Mucosa of stomach (tissue), 1 donor: Measurements from ENCODE around the gene SASH3.
"Not testable (repeated sequence)": the region's sequence is repeated elsewhere in the genome, so short reads cannot be mapped to it uniquely, and the experiment has no call there.

ENCODE experiments used
- H3K27me3 ChIP-seq: one replicate; pipeline ENCODE4 v1.7.0; 2013; ENCODE audit warnings: mild to moderate bottlenecking, low read length; ENCODE audit not compliant: control insufficient read depth, insufficient read depth
- H3K36me3 ChIP-seq: one replicate; pipeline ENCODE4 v1.7.0; 2013; ENCODE audit warnings: low read length; ENCODE audit not compliant: control insufficient read depth, insufficient read depth
- H3K4me1 ChIP-seq: one replicate; pipeline ENCODE4 v1.7.0; 2013; ENCODE audit warnings: mild to moderate bottlenecking, low read length; ENCODE audit not compliant: control insufficient read depth, insufficient read depth
- H3K4me3 ChIP-seq: one replicate; pipeline ENCODE4 v1.7.0; 2013; ENCODE audit warnings: low read length
- H3K9ac ChIP-seq: one replicate; pipeline ENCODE4 v1.7.0; 2013; ENCODE audit warnings: mild to moderate bottlenecking, low read length, moderate library complexity
- H3K9me3 ChIP-seq: one replicate; pipeline ENCODE4 v1.7.0; 2013; ENCODE audit warnings: mild to moderate bottlenecking, low read length, moderate library complexity; ENCODE audit not compliant: control insufficient read depth
- donor health status: Pancreatic carcinoma.

Gene SASH3

GRCh38 chrX:129779747-129780146 lies at the start of gene SASH3:
Gene SASH3 (plus strand): TSS chrX:129779949. CDS start chrX:129780098, 149 bp downstream.
- no peaks in the 10 kb centered on the region for H3K9me3 ChIP-seq
- peak within 1 kb of the TSS; percentile 28 for H3K9ac ChIP-seq
- H3K4me1 ChIP-seq: peaks cover 10% of the 10 kb centered on the region
- H3K4me3 ChIP-seq: no peak within 1 kb of the TSS
- no peaks in the 10 kb centered on the region for H3K27me3 ChIP-seq
- H3K36me3 ChIP-seq: no peaks in the 10 kb centered on the region

DNA sequence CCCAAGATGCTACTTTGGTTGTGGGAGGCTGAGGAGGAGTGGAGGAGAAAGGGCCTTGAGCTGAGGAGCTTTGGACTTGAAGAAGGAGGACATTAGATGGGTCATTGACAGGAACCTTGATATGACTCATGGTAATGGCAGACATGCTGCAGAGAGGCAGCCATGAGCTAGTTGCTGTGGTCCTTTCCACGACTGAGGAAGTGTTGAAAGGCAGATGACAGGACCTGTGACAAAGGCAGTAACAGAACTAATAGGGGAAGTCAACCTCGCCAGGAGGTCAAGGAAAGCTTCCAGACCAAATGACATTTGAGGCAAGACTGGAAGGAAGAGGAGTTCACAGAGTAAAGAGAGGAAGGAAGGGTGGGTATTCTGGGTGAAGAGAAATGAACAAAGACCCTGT lies 48.5 kb upstream of the SASH3 start:
- Histone ChIP-seq H3K4me3 (no peak overlapping the region), H3K36me3 (no peaks in the 10 kb centered on the region), H3K27me3 (no peaks in the 10 kb centered on the region), H3K9me3 (no peaks in the 10 kb centered on the region), H3K9ac (no peak overlapping the region), H3K4me1 (no peaks in the 10 kb centered on the region)

- peaks cover 4% of the 10 kb centered on the region for H3K4me1 ChIP-seq
- no peaks in the 10 kb centered on the region for H3K27me3 ChIP-seq
- no peaks in the 10 kb centered on the region for H3K9me3 ChIP-seq
- no peak overlapping the region for H3K4me3 ChIP-seq
- H3K9ac ChIP-seq: no peak overlapping the region
- no peaks in the 10 kb centered on the region for H3K36me3 ChIP-seq
These were observed 46.9 kb upstream of the SASH3 start for GRCh38 chrX:129732857-129733256.

- H3K27me3 ChIP-seq: no peaks in the 10 kb centered on the region
- H3K4me3 ChIP-seq: no peak overlapping the region
- H3K36me3 ChIP-seq: no peaks in the 10 kb centered on the region
- no peak overlapping the region for H3K9ac ChIP-seq
- no peaks in the 10 kb centered on the region for H3K9me3 ChIP-seq
- H3K4me1 ChIP-seq: peaks cover 4% of the 10 kb centered on the region
These were observed 46.4 kb upstream of the SASH3 start for GRCh38 chrX:129733335-129733734.

GRCh38 chrX:129736491-129736890 lies 43.3 kb upstream of the SASH3 start:
- Histone ChIP-seq H3K4me3 (no peak overlapping the region), H3K4me1 (peaks cover 4% of the 10 kb centered on the region), H3K9ac (no peak overlapping the region), H3K36me3 (no peaks in the 10 kb centered on the region), H3K27me3 (no peaks in the 10 kb centered on the region), H3K9me3 (no peaks in the 10 kb centered on the region)

GRCh38 chrX:129737916-129738315 lies 41.8 kb upstream of the SASH3 start:
- Histone ChIP-seq H3K9ac (no peak overlapping the region), H3K4me3 (no peak overlapping the region), H3K4me1 (peaks cover 4% of the 10 kb centered on the region), H3K27me3 (no peaks in the 10 kb centered on the region), H3K36me3 (no peaks in the 10 kb centered on the region), H3K9me3 (no peaks in the 10 kb centered on the region)

DNA sequence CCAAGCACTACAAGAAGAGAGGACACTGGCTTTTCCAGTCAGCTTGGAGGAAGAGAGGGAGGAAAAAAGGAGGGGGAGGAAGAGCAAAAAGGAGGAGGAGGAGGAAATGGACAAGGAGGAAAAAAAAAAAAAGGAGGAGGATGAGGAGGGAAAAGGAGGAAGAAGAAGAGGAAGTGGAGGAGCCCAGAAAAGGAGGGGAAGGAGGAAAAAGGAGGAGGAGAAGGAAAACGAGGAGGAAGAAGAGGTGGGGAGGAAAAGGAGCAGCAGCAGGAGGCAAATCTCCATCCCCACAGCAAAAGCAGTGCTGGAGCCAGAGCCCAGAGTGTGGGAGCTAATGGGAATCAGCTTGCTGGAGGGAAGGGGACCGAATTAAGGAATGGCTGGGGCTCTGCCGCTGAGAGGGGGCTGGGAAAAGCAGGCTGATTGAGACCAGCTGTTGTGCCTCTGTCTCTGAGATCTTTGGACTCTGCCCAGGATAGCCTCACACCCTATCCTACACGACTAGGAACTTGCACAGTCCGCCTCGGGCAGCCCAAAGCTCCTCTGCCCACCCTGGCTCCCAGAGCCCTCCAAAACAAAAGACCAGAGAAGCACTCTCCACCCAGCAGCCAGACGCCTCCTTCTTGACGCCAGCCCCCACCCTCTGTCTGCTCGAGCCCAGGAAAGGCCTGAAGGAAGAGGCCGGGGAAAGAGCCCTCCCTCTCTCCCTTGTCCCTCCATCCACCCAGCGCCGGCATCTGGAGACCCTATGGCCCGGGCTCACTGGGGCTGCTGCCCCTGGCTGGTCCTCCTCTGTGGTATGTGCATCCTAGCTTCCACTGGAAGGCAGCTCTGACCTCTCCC lies 41.1 kb upstream of the SASH3 start, which contains the start of gene XPNPEP2:
XPNPEP2 (plus strand) TSS at position 514 of the 843 bp plus-strand sequence; CDS start at position 749, 235 bp downstream.
- Histone ChIP-seq H3K4me3 (no peak within 1 kb of the TSS), H3K27me3 (no peaks in the 10 kb centered on the region), H3K4me1 (peaks cover 4% of the 10 kb centered on the region), H3K36me3 (no peaks in the 10 kb centered on the region), H3K9ac (no peak within 1 kb of the TSS), H3K9me3 (no peaks in the 10 kb centered on the region)

GRCh38 chrX:129739578-129739977 lies 40.2 kb upstream of the SASH3 start:
- no peaks in the 10 kb centered on the region for H3K27me3 ChIP-seq
- no peak overlapping the region for H3K4me3 ChIP-seq
- no peaks in the 10 kb centered on the region for H3K9me3 ChIP-seq
- peaks cover 4% of the 10 kb centered on the region for H3K4me1 ChIP-seq
- H3K9ac ChIP-seq: no peak overlapping the region
- H3K36me3 ChIP-seq: no peaks in the 10 kb centered on the region

DNA sequence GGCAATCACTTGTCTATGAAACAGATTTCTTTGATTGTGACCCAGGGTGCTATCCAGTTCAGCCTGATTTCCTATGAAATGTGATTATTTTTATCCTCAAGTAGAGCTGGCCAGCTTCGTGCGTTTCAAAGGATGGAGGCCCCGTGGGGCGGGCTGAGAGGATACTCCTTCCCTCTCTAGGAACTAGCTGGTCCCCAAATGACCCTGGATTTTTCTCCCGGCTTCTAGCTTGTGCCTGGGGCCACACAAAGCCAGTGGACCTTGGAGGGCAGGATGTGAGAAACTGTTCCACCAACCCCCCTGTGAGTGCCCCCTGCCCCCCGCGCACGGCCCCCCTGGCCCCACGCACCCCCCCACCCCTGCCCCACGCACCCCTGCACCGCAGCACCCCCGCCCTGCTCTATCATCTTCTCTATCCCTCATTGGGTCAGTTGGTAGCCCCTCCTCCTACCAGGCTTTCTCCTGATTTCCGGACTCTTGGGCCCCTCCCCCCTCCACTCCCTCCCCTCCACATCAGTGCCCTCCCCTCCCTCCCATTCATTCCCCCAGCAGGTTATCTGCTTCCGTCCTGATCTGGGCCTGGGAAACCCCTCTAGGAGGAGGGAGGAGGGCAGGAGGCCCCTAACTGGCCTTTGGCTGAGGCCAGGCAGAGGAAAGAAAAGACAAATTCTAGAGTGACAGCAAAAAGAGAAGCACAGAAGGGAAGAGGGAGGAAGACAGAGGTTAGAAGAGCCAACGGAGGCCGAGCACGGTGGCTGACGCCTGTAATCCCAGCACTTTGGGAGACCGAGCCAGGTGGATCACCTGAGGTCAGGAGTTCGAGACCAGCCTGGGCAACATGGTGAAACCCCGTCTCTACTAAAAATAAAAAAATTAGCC lies 37.6 kb upstream of the SASH3 start:
- H3K4me1 ChIP-seq: peaks cover 4% of the 10 kb centered on the region
- H3K4me3 ChIP-seq: no peak overlapping the region
- H3K27me3 ChIP-seq: no peaks in the 10 kb centered on the region
- no peaks in the 10 kb centered on the region for H3K36me3 ChIP-seq
- H3K9me3 ChIP-seq: no peaks in the 10 kb centered on the region
- no peak overlapping the region for H3K9ac ChIP-seq

DNA sequence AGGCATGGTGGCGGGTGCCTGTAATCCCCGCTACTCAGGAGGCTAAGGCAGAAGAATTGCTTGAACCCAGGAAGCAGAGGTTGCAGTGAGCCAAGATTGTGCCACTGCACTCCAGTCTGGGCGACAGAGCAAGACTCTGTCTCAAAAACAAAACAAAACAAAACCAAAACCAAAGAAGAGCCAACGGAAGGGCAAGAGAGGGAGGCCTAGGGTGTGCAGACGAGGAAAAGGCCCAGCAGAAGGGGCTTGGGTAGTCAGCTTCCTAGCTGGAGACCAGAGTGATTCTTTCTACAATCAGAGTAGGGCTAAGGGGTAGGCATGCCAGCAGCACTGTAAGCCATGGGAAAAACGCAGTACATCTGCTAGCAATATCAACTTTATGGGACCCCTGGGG lies 37.0 kb upstream of the SASH3 start:
- H3K9me3 ChIP-seq, H3K36me3 ChIP-seq, H3K4me1 ChIP-seq, H3K27me3 ChIP-seq, H3K9ac ChIP-seq, H3K4me3 ChIP-seq: not testable (repeated sequence)

DNA sequence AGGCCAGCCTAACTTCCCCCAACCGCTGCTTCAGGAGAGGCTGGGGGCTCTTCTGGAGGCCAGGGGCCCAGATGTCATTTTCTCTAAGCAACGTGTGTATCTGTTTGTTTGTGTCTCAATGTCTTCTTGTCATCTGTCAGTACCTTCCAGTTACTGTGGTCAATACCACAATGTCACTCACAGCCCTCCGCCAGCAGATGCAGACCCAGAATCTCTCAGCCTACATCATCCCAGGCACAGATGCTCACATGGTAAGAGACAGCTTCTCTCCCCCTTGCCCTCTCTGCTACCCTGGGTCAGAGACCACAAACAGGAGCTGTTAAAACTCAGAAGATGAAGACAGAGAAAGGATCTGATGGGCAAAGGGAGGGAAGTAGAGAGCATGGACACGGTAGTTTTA lies 35.9 kb upstream of the SASH3 start:
- Histone ChIP-seq H3K9ac (no peak overlapping the region), H3K9me3 (no peaks in the 10 kb centered on the region)

GRCh38 chrX:129744861-129745321 lies 34.9 kb upstream of the SASH3 start:
- Histone ChIP-seq H3K9me3 (no peaks in the 10 kb centered on the region), H3K4me3 (no peak overlapping the region), H3K36me3 (no peaks in the 10 kb centered on the region), H3K4me1 (no peaks in the 10 kb centered on the region), H3K27me3 (no peaks in the 10 kb centered on the region), H3K9ac (no peak overlapping the region)

More for the DNA sequence above, 35.9 kb upstream of the SASH3 start:
- H3K4me1 ChIP-seq: no peaks in the 10 kb centered on the region
- no peaks in the 10 kb centered on the region for H3K36me3 ChIP-seq
- H3K4me3 ChIP-seq: no peak overlapping the region
- no peaks in the 10 kb centered on the region for H3K27me3 ChIP-seq
